Astrocyte of the spinal cord (primary cell): ENCODE results near the gene HTT.

Experiments used
- DNase-seq: peaks from one replicate; pipeline ENCODE4 v3.0.0; 2011; ENCODE audit warnings: low read depth, low spot score
- H3K4me3 ChIP-seq: 2 replicates; pipeline ENCODE4 v1.5.1; 2011; ENCODE audit warnings: low read depth, mild to moderate bottlenecking, low read length, moderate library complexity
- in situ Hi-C: cut with HindIII; loops from 2 replicates; pipeline ENCODE4 v1.10.0; 2017; ENCODE audit warnings: low sequenced_read_pairs
- TF ChIP-seq, protein P1 (sequence below): IDR thresholded peaks from 2 replicates; pipeline ENCODE4 v1.5.1; 2012; ENCODE audit warnings: low read depth, mild to moderate bottlenecking, low read length, inconsistent platforms

HTT gene

DNA sequence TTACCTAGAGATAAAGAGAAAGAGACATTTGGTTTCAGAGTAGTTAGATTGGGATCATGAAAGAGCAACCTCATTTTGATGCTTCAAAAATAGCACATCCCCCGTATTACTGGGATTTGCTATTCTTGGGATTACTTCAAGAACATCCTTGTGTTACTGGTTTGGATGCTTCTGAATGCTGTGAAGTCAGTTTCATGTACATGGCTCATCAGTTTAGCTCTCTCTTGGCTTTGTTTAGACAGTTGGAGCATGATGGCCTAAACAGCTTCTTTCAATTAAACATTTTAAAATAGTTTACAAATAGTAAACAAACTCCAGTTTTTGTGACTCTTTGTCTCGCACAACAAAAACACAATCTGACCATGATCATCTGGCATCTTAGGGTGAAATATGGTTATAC lies 23.9 kb downstream of the HTT start:
- TF ChIP-seq, protein P1, sequence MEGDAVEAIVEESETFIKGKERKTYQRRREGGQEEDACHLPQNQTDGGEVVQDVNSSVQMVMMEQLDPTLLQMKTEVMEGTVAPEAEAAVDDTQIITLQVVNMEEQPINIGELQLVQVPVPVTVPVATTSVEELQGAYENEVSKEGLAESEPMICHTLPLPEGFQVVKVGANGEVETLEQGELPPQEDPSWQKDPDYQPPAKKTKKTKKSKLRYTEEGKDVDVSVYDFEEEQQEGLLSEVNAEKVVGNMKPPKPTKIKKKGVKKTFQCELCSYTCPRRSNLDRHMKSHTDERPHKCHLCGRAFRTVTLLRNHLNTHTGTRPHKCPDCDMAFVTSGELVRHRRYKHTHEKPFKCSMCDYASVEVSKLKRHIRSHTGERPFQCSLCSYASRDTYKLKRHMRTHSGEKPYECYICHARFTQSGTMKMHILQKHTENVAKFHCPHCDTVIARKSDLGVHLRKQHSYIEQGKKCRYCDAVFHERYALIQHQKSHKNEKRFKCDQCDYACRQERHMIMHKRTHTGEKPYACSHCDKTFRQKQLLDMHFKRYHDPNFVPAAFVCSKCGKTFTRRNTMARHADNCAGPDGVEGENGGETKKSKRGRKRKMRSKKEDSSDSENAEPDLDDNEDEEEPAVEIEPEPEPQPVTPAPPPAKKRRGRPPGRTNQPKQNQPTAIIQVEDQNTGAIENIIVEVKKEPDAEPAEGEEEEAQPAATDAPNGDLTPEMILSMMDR, result no peak
- in situ Hi-C loops, result no loop called here
- no peak for DNase-seq
- no peak overlapping the region for H3K4me3 ChIP-seq

DNA sequence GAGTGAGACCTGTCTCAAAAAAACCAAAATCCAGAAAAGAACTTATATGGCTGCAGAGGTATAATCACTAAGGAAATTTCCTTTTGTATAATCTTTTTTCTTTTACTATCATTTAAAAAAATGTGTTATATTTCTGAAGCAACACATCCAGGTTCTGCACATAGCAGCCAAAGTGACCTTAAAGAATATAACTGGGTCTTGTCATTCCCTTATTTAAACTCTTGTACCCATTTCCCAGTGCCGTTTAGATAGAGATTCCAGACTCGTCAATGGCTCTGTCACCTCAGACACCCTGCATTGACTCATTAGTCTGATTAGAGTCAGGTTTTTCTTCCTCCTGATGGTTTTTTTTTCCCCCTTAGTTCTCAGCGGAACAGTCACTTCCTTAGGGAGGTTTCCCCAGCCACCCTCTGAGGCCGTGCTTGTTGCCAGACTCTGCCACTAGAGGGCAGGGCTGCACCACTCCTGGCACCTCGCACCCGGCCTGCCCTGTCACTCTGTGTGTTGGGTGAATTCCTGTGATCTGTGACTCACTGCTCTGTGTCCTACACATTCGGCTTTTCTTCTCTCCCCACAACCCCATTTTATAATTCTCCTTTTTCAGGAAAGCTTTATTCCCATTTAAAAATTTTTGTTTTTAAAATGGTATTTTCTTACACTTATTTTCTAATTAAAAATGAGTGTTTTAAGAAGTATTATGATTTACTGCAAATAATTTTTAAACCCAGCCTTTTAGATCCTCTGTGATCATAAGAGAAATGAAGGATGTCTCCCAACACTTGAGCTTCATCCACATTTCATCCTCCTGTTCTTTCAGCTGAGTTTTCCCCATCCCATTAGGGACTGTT lies 32.1 kb downstream of the HTT start:
- no peak overlapping the region for H3K4me3 ChIP-seq
- TF ChIP-seq, protein P1, result peak; percentile 98
- peak; percentile 88 for DNase-seq
- in situ Hi-C loops, result no loop called here

DNA sequence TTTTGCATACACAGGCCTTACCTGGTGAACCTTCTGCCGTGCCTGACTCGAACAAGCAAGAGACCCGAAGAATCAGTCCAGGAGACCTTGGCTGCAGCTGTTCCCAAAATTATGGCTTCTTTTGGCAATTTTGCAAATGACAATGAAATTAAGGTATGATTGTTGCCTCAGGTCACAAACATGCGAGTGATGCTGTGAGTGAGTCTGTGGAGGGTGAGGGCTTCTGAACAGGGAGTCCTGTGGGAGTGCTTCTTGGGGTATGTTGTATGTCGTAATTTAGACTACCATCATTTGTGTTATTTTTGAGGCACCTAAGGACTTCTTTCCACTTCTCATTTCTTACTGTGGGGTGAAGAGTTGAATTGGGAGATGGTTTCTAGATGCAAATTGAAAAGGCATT lies 32.8 kb downstream of the HTT start:
- TF ChIP-seq, protein P1, result no peak
- no peak overlapping the region for H3K4me3 ChIP-seq
- in situ Hi-C loops, result no loop called here
- no peak for DNase-seq

GRCh38 chr4:3107691-3108121 lies 33.2 kb downstream of the HTT start:
- DNase-seq, result no peak
- no peak overlapping the region for H3K4me3 ChIP-seq
- TF ChIP-seq, protein P1, result no peak
- in situ Hi-C loops, result no loop called here

DNA sequence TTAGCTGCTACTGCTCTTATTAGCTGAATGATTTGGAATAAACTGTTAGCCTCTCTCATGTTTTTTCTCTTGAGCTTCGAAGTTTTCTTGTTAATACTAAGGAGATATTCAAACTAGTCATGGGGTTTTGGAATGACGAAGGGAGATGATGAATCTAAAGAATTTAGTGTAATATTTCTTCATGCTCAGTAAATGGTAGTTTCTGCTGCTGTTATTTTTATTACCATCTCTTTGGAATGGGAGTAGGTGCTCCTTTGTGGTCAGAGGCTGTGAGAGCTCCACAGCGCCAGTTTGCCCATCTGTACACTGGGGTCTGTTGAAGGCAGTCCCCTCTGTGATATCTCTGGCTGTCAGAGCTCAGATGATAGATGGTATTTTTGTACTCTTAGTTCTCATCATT lies 33.7 kb downstream of the HTT start:
- in situ Hi-C loops, result no loop called here
- TF ChIP-seq, protein P1, result no peak
- DNase-seq, result peak; percentile 30
- H3K4me3 ChIP-seq, result no peak overlapping the region

GRCh38 chr4:3111461-3111860 lies 37.0 kb downstream of the HTT start:
- in situ Hi-C loops, result no loop called here
- TF ChIP-seq, protein P1, result no peak
- DNase-seq, result peak; percentile 50
- H3K4me3 ChIP-seq, result no peak overlapping the region
